ENCODE measurements around the gene DYSF.

Gene DYSF

DNA sequence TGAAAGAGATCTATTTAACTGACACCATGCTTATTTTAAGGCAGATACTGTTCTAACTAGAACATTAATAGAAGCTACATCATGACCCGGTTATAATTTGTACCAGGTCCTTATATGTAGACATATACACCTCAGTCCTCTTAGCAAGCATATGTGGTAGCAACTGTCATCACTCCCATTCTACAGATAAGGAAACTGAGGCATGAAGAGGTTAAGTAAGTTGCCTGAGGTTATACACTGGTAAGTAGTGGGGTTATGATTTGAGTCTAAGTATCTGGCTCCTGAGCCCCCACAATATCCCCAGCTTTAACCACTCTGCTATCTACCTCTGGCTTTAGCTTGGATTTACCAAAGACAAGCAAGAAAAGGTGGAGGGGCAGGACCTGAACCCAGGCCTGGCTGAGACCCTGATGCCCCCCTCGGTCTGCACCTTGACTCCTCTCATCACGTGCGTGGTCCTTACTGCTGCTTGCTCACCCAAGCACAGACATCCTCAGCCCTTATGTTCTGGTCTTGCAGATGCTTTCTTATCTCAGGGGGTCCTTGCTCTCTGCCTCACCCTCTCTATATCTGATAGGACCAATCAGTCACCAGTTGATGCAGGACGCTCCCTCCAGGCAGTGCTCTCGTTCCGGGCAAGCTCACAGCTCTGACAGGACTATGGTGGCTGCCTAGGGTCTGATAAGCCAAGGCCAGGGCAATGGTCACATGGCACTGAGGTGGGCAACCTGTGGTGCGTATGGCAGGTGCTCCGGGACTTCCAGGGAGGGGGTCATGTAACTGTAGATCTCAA, 4.0 kb downstream of the DYSF start:
- no peak for DNase-seq

DNA sequence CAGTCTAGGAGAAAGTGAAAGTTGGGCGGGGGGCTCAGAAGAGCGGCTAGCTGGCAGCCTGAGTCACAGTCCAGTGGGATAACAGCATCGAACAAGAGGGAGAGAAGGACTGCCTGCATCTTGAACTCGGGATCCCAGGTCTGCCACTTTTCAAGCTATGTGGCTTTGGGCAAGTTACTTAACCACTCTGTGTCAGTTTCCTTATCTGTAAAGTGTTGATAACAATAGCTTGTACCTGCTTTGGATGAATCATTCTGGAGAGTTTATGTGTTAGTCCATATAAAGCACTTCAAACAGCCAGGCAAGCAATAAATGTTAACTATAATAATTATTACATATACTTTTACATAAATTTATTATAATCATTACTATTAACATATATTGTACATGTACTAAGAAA, 4.6 kb downstream of the DYSF start:
- DNase-seq = no peak

DNA sequence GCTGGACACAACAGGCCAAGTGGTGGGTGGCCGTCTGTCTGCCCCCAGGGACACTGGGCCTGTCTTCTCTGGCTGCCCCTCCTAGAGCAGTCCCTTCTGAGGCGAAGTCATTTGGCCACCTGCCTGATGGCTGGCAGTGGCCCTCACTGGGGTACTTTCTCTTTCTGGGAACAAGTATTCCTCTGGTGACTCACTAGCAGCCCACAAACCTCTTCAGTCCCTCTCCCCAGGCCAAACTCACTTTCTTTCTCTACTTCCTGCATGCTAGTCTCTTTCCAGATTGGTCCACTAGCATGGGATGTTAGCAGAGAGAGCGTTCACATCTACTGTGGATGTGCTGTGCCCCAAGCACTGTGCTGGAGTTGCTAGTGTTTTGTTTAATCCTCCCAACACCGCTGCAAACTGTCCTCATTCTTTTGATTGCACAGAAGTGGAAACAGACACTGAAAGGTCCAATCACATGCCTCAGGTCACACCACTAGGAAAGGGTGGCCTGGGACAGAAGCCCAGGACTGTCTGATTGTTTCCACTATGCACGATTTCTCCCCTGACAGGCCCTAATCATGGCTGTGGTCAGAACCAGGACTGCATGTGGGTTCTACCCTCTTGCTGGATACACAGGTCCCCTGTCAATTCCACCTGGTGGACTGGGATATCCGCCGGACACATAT, 5.2 kb downstream of the DYSF start:
- DNase-seq = no peak

DNA sequence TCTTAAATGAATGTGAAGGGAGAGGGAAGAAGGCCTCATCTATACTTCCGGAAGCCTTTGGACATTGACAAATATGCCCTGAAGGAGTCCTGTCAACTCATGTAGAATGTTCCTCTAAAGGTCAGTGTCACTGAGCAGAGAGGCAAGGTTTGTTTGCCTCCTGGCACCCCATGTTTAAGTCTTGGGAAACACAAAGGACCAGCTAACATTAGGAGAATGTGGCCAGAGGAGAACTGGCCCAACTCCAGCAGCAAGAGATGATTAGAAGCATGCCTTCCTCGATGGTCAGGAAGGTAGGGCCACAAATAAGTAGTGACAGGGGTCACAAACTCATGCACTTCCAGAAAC, 5.7 kb downstream of the DYSF start:
- no peak for DNase-seq

DNA sequence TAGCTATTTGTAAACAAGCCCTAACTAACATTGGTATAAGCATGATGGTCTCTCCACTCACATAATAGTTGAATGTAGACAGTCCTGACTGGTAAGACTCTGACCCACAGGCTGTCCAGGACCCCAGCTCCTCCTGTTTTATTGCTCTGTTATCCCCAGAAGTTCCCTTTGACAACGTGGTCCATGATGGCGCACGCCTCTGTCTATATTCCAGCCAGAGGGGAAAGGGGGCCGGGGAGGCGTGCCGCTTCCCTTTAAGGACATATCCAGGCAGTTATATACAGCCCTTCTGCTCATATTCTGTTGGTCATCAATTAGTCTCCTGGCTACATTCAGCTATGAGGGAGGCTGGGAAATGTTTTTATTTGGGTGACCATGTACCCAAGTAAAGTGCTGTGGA, 6.7 kb downstream of the DYSF start:
- no peak for DNase-seq

- no peak for DNase-seq
These were observed 7.4 kb downstream of the DYSF start for GRCh38 chr2:71460595-71461303.

DNA sequence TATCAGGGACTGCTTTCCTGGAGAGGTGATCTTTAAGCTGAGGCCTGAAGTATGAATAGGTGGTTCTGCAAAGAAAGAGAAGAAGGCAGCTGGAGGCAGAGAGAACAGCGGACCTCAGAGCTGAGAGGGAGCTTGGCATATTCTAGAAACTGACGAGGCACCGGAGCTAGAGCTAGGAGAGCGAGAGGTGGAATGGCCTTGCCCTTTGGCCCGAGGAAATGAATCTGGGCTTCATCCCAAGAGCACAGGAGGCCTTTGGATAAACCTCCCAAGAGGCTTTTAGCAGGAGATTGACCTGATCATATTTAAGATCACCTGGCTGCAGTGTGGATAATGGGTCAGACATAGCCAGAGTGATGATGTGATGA, 7.9 kb downstream of the DYSF start:
- no peak for DNase-seq

DNA sequence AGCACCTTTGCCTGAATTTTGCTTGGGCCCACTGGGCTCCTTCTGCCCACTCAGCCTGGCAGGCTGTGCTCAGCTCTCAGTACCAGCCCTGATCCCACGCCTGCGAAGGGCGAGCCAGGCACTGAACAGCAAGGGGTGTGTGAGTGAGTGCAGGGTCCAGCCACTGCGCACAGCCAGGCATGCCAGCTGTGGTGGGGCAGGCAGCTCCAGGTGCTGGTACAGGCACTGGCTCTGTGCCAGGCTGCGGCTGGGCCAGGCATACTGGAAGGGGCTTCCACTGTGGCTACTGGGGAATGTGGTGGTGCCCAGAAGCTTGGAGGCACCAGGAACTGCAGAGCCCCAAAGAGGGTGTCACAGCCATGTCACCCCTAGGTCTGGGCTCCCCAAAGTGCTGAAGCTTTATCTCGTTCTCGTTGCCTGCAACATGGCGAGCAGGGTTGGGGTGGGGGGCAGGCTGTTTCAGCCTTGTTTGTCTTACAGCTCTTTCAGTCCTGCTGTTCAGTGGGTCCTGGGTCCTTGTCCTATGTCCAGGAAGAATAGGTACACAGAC, 8.8 kb downstream of the DYSF start:
- DNase-seq = no peak

- DNase-seq = no peak
These were observed 9.4 kb downstream of the DYSF start for GRCh38 chr2:71462641-71463341.

- DNase-seq = no peak
These were observed 9.9 kb downstream of the DYSF start for GRCh38 chr2:71463342-71463654.

- no peak for DNase-seq
These were observed 11.0 kb downstream of the DYSF start for GRCh38 chr2:71464389-71464788.

- DNase-seq = no peak
These were observed 12.0 kb downstream of the DYSF start for GRCh38 chr2:71465356-71465755.

DNA sequence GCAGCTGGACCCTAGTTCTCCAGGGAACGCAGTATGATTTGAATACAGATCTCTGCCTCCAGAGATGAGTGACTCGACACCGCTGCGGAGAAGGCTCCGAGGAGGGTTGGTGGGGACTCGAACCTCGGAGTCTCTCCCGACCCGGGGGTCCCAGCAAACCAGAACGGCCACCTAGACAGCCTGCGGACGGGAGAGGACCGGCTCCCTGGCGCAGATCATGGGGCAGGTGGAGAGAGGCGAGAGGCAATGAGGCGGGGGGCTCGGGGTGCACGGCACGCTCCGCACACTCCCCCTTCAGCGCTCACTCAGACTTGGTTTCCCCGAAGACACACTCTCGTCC, 12.6 kb downstream of the DYSF start:
- no peak for DNase-seq

- DNase-seq = no peak
These were observed 13.2 kb downstream of the DYSF start for GRCh38 chr2:71466301-71467179.

DNA sequence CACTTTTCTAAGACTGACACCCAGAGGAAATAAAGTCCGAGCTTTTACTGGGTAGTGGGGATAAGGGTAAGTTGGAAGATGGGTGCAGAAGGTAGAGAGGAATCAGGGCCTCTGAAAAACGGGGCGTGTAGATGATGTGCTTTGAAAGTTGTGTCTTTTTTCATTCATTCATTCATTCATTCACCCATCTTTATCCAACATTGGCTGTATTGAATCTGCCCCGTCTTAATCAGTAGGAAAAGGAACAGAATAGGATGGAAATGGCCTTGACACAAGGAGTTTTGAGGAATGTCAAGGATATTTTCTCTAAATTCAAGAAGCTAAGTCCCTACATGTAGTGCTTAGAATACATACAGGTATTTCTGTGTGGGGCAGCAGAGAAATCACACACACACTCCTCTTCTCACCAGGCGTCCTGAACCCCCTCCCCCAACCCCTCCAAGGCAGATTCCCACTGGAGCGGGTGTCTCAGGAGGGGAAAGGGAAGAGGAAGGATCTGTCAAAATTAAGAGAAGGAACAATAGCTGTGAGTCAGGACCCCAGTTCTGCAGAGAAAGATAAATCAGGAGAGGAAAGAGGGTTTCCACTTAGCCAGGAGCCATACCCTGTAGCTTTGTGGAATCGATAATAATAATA, 13.9 kb downstream of the DYSF start:
- no peak for DNase-seq

DNA sequence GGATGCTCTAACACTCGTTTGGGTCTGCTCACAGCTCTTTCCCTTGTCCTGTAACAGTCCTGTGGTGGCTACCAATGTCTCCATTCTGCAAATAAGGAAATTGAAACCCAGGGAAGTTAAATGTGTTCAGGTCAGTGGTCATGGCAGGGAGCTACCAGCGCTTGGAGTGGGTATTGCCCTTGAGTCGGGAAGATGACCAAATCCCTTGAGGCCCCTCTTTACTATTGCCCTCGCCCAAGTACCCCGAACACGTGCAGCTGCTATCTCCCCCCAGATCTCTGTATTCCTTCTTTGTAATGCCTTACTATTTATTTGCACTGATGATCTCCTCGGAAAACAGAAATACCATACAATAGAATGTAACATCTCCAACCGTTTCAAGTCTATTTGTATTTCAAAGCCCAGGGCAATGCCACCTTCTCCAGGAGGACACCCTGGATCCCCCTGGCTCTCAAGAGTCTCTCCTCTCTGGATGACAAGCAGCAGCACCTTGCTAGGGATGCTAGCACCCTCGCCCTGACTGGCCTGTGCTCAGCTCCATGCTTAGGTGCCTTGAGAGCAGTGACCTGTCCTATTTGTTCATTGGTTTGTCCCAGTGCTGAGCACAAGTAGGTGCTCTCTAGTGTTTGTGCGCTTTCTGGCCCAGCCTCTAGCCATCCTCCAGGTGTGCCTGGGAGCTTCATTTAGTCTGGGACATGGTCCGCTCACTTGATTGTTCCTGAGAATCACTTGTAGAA, 15.1 kb downstream of the DYSF start:
- DNase-seq = no peak

GRCh38 chr2:71469403-71470398, 16.3 kb downstream of the DYSF start:
- no peak for DNase-seq

GRCh38 chr2:71471276-71471675, 17.9 kb downstream of the DYSF start:
- no peak for DNase-seq

DNA sequence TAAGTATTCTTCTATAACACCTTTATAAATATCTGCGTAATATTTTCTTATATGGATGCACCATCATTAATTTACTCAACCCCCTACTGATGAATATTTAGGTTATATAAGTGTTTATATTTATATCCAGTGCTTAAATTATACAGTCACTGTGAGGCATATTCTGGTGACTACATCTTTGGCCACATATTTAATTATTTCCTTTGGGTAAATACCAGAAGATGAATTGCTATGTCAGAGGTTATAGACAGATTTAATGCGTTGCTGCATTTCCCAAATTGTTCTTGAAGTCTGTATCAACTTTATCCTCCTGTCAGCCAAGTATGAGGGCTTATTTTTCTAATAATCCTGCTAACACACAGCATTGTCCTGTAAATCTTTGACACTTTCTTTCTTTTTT, 18.7 kb downstream of the DYSF start:
- no peak for DNase-seq
